Right renal cortex interstitium (tissue), 3 donors: ENCODE data around the gene DUSP16. TPM values are rescaled to one million over a fixed set of nuclear protein-coding genes. Genes with fewer than 3 reads are reported as not detected.
"Not testable (repeated sequence)": the region's sequence is repeated elsewhere in the genome, so short reads cannot be mapped to it uniquely, and the experiment has no call there.

Experiments used
- DNase-seq, 3 donors: peaks; one replicate each; pipeline ENCODE4 v3.0.0-alpha.2; 2013; ENCODE audit warnings: low read depth in 3 of 3, low spot score in 2 of 3
- polyA plus RNA-seq, 3 donors: library from polyadenylated mRNA; unstranded; fragments of 120-200 nt; gene quantifications; one replicate each; pipeline ENCODE4 v1.2.1, GENCODE V29; 2013; ENCODE audit not compliant: insufficient read length in 3 of 3

Gene DUSP16
- polyA plus RNA-seq, 3 donors = 26.0 to 26.3 (median 26.1) TPM

DNA sequence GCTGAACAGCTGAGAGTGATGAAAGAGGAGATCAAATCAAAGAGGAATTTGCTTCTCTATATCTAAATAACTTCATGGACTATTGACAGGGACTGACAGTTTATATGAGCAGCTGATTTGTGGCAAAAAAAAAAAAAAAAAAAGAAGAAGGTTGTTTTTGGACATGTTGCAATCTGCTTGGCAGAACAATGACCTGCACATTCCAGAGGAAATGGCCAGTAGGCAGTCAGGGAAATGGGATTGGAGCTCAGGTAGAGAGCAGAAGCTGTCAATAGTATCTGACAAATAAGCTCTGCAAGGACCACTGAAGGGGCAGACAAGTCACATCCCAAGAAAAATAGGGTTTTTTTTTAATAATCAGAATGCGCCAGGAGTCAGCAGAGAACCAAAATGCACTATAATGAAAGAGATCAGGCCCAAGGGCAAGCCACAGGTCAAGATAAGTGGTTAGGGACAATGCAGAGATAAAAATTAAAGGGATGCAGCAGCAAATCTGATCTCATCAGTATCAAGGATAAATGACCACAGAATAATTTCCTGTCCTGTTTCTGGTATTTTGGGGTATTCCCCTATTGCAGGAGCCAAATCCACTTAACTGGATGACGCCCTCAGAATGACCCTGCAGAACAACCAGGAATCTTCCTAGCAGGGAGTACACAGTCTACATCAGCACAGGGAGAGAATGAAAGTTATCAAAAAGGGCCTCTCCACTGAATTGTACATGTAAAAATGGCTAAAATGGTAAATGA lies 22.6 kb upstream of the DUSP16 start:
- DNase-seq = no peak

DNA sequence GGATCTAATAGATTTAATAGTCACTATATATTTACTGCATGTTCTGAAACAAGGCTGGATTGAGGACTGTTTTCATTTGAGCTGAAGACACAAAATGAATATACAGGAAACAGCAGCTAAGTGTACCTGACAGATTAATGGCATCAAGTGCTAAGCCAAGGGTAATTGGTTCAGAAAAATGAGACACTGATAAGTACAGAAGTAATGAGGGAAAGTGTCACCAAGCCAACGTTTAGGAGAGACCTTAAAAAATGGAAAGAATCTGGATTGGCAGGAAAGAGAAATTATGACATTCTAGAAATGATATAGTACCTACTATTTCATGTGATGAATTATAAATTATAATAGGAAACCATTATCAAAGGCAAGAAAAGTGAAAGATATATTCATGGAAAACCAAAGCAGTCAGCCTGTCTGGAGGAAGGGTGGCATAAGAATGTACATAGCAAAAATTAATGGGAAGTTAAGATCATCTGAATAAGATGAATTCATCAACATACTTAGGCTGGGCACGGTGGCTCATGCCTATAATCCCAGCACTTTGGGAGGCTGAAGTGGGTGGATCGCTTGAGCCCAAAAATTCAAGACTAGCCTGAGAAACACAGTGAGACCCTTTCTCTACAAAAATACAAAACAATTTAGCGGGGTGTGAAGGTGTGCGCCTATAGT lies 21.0 kb upstream of the DUSP16 start:
- DNase-seq = no peak

DNA sequence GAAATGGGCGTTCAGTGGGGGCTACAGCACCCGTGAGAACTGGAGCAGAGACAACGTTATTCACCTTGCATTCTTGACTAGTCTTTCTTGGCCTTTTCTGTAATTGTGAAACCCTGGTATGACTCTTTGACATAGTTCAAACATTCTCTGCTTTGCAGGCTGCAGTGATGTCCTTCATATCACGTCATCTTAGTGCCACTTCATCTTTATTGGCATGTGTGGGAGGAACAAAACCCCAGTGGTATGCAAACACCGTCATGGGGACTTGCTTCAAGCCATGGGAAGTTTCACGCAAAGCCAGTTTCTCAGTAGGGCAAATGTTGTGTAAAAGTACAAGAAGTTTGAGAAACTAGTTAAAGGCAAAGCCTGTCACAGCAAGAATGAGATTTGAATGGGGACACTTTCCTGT lies 20.2 kb upstream of the DUSP16 start:
- no peak for DNase-seq

DNA sequence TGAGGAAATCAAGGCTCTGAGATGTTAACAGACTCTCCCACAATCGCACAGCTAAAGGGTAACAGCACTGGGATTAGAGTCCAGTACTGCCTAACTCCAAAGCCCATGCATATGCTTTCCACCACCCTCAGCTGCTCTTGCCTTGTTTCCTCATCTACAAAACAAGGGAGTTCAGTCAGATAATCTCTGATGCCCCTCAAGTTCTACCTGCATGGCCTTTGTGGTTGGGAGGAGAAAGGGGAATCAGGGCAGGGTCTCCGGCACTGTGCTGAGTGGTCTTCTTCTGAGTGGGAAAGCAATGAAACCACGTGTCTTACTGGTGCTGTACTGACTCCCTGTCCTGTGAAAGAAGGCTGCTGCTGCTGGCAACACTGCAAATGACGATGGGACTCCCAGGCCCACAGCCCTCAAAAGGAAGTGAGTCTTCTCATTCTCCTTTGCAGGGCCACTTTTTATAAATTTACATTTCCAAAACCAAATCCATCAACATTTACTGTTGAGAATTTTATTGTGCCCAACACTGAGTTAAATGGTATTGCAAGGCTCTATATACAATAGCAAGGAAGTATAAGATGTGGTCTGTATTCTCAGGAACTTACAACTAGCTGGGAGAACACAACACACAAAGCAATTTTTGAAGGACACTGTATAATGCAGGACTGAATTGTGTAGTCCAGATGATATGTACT lies 19.7 kb upstream of the DUSP16 start:
- no peak for DNase-seq

DNA sequence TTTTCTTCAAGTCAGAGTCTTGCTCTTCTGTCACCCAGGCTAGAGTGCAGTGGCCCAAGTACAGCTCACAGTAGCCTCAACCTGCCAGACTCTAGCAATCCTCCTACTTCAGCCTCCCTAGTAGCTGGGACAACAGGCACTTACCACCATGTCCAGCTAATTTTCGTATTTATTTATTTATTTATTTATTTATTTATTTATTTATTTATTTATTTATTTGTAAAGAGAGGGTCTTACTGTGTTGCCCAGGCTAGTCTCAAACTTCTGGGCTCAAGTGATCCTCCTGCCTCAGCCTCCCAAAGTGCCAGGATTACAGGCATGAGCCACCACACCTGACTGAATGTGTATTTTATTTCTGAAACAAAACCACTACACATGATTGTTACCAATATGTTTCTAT lies 18.1 kb upstream of the DUSP16 start:
- DNase-seq = not testable (repeated sequence)

DNA sequence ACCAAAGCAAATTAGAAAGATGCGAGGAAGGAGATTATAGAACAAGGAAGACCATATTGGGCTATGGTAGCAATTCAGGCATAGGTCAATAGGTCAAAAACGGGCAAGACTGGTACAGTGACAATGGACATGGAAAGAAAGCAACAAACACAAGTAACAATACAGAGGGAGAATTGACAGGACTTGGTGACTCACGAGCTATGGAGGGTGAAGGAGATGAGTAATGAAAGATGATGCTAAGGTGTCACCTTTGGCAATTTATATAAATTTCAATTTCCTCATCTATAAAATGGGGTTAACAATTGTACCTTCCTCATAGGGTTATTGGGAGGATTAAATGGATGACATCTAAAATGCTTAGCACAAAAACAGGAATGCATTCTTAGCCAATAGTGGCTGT lies 15.1 kb upstream of the DUSP16 start:
- no peak for DNase-seq

DNA sequence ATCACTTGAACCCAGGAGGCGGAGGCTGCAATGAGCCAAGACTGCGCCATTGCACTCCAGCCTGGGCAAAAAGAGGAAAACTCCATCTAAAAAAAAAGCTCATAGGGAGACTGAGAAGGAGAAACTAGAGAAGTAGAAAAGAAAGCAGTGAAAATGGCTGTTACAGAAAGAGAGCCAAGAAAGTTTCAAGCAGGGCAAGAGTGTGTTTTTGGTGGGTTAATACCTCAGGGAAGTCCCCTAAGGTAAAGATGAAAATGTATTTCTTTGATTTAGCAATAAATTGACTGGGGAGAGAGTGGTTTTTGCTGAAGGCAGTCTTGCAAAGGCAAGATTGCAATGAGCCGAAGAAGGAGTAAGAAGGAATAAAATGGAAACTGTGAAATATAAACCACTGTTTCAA lies 10.0 kb upstream of the DUSP16 start:
- no peak for DNase-seq

DNA sequence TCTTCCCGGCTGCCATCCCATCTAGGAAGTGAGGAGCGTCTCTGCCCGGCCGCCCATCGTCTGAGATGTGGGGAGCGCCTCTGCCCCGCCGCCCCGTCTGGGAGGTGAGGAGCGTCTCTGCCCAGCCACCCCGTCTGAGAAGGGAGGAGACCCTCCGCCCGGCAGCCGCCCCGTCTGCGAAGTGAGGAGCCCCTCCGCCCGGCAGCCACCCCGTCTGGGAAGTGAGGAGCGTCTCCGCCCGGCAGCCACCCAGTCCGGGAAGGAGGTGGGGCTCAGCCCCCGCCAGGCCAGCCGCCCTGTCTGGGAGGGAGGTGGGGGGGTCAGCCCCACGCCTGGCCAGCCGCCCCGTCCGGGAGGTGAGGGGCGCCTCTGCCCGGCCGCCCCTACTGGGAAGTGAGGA lies 3.3 kb upstream of the DUSP16 start:
- not testable (repeated sequence) for DNase-seq

DNA sequence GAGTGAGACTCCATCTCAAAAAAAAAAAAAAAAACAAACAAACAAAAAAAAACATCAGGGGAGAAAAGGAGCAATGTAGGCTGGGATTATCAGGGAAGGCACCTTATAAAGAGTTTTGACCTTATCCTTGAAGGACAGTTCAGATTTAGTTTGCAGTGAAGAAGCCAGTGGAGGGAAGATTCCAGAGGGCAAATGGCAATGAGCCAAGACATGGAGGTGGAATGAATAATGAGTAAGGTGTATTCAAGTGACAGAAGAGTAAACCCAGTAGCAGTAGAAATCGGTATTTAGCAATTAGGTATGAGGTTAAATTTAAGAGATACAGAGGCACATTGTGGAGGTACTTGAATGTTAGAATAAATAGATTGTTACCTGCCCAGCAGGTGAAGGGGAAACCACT lies 2.2 kb upstream of the DUSP16 start:
- DNase-seq = no peak

DNA sequence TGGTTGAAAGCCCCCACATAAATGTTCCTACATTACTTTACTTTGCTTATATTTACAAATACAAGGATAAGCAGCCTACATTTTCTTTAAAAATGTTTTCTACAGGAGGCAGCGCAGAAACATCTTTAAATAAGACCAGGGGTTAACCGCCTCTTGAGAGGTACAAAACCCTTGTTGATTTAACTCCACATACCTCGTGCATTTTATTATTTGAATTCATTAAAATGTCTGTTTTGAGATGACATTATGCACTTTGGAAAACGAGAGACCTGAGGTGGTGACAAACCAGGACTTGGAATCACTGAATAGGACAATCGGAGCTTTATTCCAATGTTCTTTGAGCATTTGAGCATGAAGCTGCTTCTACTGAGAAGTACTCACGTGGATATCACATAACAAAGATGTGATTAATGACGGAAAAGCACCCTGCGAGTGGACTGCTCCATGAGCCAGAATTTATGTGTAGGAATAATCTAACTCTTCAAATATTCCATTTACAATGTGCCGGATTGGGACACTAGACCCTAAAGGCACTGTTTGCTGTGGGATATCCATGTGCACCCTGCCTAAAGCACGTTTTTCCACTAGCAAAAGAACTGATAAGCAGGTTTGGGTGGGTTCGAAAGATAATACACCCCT lies 746 bp upstream of the DUSP16 start:
- peak in 1 of 3 donors; percentile 29 for DNase-seq

DNA sequence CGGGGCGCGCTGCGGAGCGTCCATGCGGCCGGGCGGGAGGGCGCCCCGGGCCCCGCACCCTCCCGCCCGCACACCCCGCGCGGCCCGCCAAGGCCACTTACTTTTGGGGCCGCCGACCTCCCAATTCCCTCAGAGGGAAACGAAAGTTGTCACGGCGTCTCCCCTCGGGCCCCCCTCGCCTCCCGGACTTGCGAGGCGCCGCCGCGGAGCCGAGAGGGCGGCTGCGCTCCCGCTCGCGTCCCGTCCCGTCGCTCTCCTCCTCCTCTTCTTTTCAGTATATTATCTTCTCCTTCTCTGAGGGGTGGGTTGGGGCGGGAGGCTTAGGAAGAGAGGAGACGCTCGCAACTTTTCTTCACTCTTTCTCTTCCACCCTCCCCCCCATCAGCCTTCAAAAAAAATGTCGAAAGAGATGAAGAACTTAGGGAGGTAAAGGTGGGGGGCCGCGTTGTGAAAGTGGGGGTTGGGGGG lies 613 bp downstream of the DUSP16 start:
- peak in 1 of 3 donors; percentile 30 for DNase-seq

DNA sequence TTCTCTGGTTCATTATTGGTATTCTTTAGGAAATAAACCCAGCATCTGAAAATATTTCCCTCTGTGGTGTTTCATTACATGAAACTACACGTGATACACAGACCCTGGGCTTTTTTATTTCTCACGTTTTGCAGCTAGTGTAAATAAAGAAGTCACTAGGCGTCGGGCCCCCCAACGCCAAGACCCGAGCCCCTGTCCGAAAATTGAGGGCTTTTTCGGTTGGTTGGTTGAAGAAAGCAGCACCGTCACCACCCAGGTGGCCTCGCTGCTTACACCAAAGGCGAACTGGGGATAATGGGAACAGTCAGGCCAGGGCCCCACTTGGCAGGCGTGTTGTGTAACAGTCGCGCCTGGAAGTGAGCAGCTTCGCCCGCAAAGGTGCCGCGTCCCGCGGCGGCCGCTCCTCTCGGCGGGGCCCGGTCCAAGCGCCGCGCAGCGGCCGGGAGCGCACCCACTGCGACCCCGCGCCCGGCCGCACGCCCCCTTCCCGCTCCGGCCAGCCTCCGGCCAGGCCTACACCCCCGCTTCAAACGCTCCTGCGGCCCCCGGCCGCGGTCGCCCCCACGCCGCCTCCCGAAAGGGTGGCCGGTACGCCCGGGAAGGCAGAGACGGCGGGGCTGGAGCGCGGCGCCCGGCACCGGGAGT lies 1.2 kb downstream of the DUSP16 start:
- peak in 1 of 3 donors; percentile 36 for DNase-seq

DNA sequence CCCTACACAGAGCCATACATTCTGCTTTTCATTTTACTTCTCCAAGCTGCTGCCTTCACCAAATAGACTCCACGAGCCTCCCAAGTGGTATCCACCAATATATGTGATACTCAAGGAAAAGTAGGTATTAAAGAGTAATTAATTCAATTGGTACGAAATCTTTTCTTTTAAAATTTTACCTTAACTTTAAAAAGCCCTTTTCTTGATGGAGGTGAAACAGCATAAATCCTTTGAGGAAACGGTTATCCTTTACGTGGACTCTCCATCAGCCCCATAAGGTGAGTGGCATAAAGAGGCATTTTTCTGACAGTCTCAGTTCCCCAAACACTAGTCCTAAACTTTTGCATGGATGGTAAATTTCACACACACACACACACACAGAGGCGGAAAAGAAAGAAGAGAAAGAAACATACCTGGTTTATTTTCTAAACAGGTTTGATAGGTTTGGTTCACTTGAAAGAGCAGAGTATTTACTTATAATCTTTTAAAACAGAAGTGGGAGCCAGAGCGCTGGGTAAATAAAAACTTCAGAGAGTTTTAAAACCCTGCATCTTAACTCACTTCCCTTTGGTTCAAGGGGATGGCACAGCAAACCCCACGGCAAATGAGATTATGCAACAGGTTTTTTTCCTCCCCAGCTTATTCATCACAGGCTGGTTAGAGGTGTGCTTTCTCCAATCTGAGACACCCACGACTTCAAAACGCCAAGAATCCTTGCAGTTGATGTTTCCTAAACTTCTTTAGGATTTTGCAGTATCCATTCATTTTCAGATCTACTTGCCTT lies 1.9 kb downstream of the DUSP16 start:
- DNase-seq = peak; percentile 51 to 61 (median 56)

DNA sequence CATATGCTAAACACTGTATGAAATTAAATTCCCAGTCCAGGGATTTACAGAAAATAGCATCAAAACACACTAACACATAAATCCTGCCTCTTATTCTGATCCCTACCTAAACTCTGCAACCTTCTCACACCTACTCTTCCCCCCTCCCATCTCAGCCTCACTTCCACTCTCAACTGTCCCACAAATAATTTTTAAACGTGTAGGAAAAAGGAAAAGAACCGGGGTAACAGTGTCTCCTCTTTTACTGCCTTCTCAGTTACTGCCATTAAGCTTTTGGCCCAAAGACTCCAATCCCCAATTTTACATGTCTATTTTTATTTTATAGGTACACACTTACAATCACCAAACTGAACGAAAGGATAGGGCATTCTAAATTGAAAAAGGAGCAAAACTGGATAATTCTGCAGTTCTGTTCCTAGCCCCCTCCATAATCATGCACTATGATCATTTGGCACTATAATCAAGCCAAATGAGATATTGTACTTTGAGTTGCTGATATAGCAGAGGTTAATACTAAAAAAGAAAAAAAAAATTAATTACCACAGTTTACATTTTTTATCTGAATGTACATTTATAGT lies 2.9 kb downstream of the DUSP16 start:
- DNase-seq = no peak

DNA sequence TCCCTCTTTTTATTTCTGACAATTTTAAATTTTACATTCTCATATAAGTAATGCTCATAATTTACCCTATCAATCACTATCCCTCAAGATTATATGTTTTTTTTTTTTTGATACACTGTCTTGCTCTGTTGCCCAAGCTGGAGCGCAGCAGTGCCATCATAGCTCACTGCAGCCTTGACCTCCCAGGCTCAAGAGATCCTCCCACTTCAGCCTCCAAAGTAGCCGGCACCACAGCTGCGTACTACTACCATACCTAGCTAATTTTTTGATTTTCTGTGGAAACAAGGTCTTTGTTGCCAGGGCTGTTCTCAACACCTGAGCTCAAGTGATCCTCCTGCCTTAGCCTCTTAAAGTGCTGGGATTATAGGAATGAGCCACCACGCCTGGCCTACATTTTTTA lies 4.4 kb downstream of the DUSP16 start:
- no peak for DNase-seq

DNA sequence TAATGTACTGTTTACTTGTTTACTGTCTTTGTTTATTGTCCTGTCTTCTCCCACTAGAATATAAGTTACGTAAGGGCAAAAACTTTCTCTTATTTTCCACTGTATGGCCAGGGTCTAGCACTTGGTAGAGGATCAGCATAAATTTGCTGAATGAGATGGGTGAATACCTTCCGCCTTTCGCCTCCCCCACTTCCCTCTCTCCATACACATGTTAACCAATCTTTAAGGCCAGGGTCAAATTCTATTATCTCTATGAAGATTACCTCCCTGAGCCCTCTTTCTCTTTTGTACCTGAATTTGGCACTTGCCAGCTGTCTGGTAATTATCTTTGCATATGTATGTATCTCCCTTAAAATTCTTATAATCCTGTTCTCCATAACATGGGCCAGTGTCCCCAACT lies 4.9 kb downstream of the DUSP16 start:
- DNase-seq = no peak

DNA sequence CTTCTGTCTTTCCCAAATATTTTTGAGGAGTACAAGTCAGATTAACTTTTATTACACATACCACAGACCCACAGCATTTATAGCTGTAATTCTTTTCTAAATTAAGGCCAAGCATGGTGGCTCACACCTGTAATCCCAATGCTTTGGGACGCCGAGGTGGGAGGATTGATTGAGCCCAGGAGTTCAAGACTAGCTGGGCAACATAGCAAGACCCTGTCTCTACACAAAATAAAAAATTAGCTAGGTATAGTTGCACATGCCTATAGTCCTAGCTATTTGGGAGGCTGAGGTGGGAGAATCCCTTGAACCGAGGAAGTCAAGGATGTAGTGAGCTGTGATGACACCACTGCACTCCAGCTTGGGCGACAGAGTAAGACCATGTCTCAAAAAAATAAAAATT lies 7.0 kb downstream of the DUSP16 start:
- DNase-seq = no peak

DNA sequence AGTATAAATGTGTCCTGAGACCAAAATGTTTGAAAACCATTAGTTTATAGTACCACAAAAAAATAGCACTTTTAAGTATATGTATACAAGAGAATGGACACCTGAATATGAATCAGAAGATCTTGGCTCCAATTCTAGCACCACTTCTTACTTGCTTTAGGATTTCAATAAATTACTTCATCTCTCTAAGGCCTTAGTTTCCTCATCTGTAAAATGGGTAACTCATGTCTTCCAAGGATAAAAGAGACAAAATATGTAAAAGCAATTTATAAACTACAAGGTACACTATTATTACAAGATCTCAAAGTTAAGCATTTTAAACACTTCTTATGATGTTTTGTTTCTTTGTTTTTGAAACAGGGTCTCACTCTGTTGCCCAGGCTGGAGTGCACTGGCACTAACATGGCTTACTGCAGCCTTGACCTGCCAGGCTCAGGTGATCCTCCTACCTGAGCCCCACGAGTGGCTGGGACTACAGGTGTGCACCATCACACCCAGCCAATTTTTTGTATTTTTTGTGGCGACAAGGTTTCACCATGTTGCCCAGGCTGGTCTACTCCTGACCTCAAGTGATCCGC lies 9.4 kb downstream of the DUSP16 start:
- no peak for DNase-seq

DNA sequence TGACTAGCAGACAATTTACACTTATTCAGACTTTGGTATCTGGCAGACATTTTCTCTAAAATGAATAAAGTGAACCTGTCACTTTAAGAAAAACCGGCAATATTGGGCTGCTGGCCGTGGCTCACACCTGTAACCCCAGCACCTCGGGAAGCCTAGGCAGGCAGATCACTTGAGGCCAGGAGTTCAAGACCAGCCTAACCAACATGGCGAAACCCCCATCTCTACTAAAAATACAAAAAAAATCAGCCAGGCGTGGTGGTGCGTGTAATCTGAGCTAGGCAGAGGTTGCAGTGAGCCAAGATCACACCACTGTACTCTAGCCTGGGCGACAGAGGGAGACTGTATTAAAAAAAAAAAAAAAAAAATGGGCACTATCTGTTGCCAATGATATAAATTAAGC lies 11.5 kb downstream of the DUSP16 start:
- no peak for DNase-seq
